Activated gamma-delta T cell treated with Interleukin-2 at 50 U/mL for 16 hours (primary cell): Measurements from ENCODE around the gene NPB.
A peak's percentile ranks its signal among the peaks of the same experiment; 100 is the strongest.
"Not testable (repeated sequence)": the region's sequence is repeated elsewhere in the genome, so short reads cannot be mapped to it uniquely, and the experiment has no call there.

Source experiments
- DNase-seq: peaks from one replicate; pipeline ENCODE4 v3.0.0-alpha.2; 2020

NPB gene

GRCh38 chr17:81913394-81914102 is 11.5 kb downstream of the NPB start:
- DNase-seq: no peak

DNA sequence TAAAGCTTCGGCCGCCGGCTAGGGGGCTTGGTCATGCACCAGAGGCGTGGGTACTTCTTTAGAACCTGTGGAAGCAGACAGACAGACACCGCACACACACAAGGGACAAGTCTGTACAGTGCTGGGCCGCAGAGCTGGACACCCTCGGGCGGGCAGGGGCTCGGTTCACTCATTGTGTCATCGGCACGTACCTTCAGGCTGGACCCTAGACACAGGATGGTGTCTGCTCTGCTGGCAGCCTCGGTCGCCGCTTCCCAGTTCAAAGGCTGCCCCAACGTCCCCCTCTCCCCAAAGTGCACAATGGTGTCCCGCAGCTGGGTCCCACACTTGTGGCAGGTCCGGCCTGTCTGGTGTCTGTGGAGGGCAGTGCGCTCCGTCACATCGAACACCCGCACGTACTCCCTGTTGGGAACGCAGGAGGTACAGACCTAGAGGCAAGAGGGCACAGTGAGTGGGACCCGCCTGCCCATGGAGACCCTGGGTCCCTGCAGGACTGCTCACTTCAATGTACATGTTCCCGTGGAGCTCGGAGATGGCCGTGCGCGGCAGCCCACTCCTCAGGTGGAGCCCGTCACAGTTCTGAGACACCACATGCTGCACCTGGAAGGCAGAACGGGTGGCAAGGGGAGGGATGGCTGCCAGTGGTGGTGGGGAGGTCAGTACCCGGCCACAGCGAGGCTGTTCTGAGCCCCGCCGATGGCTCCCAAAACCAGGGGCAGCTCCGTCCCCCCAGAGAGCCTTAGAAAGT is 12.2 kb downstream of the NPB start:
- no peak for DNase-seq

DNA sequence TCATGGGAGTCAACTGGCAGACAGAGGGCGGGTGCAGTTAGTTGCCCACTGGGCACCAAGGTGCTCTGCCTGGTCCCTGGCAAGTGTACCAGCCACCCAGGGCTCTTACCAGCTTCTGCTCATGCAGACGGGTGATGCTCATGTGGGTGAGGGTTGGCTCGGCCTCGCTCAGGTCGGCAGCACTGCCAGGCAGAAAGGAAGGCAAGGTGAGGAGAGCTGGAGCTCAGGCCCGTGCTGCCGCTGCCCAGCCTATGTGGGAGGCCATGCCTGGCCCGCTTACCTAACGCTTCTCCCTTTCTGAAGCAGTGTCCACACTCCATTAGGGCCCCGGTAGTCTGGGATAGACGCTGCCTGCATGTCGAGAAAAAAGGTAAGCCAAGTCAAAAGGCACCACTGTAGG is 13.3 kb downstream of the NPB start:
- DNase-seq: no peak

GRCh38 chr17:81916234-81917001 is 14.4 kb downstream of the NPB start:
- DNase-seq: no peak

DNA sequence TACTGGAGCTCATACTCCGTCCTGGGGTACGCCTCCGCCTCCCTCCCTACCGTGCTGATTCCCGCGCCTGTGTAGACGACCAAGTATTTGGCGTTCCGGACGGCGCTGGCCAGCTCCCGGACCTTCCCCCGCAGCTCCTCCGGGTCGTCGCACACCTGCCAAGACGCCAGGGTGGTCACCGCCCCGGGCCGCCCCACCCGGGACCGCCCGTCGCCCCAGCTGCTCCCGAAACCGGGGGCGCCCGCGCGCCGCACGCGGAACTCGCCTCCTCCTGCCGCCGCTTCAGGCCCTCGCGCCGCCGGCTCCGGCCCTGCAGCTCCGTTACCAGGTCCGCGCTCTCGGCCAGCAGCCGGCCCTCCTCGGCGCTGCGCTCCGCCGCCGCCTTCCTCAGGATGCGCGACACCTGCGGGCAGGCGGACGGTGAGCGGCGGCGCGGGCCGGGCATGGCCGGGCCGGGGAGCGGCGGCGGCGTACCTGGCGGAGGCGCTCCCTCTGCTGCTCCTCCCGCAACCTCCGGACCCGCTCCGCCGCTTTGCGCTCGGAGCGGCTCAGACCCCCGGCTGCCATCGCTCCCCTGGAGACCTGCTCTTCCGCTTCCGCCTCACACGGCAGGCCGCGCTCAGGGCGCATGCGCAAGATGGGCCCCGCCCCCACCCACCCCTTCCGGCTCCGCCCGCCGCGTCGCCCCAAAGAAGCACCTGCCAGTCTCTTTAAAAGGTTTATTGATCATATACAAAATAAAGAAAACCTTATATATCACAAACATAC is 15.7 kb downstream of the NPB start, which contains the start of gene SIRT7:
TSS of gene SIRT7 (minus strand) at position 612 of the 768 bp plus-strand sequence. CDS start at position 567, 45 bp downstream.
- DNase-seq: peak; percentile 79

DNA sequence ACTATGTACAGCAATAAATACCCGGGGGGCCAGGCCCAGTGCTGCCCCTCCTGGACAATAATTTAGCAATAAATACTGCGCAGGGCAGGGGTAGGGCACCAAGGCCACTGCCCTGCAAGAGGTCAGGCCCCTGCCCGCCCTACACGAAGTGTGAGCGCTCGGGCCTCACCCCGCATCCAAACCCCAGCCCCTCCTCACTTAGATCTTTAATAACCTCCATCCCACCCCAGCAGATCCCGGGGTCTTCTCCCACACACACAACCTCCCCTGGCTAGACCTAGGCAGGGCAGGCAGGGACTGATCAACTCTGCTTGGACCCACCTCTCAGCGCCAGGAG is 16.3 kb downstream of the NPB start:
- not testable (repeated sequence) for DNase-seq

DNA sequence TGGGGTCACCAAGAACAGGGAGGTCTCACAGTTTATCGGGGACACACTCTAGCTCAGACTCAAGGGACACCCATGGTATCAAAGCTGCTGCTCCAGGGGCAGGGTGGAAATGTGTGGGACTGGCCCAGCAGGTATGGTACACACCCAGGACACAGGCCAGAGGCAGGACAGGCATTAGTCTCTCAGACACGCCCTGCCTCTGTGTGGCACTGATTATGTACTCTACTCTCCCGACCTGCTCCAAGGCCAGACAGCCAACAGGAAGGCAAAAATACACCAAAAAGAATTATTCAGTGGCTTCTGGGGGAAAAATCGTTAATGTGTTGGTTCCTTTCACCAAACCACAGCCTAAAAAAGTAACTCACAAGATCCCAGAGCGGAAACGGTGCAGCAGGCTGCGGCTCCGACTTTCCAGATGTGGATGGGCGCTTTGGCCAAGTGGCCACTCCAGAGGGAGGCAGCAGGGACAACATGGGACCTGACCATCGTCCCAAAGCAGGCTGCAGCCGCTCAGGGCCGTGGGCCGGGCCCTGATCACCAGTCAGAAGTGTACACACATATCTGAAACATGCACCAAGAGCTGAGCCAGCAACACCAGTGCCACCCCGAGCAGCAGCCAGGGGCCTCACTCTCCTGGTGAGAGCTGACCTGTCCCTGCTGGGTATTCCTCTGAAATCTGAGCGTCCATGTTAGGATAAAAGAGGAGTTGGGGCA is 17.0 kb downstream of the NPB start:
- no peak for DNase-seq

DNA sequence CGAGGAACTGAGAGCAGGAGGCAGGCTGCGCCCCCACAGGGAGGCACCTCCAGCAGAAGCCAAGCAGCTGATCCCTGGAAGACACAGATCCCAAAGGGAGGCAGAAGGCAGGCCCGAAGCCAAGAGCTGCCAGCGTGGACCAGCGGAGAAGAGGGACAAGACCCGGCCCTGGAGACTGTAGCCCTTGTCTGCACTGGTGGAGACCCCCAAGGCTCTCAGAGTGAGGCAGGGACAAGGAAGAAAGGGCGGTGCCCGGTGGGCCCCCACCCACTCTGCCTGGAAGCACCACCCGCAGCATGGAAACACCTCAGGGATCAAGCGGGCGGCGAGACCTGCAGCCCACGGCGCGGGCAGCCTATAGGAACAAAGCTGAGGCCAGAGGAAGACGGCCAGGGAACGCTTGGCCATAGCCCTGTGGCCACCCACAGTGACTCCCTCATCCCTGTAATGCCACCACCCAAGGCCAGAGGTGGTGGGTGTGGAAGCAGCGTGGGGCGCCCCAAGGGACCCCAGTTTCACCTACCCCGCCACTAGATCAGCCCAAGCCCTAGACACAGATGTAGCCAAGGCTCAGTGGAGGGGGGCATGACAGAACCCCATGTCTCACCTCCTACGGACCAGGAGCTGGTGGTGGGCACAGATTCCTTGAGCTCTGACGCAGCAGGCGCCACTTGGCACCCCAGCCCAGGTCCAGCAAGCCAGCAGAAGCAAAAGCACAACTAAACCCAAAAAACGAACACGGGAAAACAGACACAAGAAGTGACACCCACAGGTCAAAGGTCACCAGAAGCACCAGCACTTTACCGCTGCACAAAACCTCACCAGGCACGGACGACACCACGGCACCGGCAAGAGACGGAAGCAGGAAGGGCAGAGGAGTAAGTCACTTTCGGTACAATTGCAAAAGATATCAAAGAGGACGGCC is 18.8 kb downstream of the NPB start:
- no peak for DNase-seq

DNA sequence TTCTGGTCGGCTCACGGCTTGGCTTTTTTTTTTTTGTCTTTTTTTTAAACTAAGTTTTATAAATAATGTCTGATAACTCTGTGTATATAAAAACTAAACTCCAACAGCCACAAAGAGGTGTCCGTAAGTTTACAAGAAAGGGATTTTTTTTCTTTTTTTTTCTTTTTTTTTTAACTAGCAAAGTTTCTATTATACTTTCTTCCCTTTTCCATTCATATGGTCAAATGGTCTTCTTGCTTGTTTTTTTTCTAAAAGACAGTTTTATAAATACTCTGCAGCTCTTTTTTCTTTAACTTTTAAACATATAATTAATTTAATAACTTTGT is 19.5 kb downstream of the NPB start:
- no peak for DNase-seq

GRCh38 chr17:81921996-81922565 is 20.0 kb downstream of the NPB start:
- DNase-seq: no peak

- no peak for DNase-seq
These were observed 20.7 kb downstream of the NPB start for GRCh38 chr17:81922566-81923301.

GRCh38 chr17:81923302-81924260 is 21.5 kb downstream of the NPB start:
- no peak for DNase-seq

DNA sequence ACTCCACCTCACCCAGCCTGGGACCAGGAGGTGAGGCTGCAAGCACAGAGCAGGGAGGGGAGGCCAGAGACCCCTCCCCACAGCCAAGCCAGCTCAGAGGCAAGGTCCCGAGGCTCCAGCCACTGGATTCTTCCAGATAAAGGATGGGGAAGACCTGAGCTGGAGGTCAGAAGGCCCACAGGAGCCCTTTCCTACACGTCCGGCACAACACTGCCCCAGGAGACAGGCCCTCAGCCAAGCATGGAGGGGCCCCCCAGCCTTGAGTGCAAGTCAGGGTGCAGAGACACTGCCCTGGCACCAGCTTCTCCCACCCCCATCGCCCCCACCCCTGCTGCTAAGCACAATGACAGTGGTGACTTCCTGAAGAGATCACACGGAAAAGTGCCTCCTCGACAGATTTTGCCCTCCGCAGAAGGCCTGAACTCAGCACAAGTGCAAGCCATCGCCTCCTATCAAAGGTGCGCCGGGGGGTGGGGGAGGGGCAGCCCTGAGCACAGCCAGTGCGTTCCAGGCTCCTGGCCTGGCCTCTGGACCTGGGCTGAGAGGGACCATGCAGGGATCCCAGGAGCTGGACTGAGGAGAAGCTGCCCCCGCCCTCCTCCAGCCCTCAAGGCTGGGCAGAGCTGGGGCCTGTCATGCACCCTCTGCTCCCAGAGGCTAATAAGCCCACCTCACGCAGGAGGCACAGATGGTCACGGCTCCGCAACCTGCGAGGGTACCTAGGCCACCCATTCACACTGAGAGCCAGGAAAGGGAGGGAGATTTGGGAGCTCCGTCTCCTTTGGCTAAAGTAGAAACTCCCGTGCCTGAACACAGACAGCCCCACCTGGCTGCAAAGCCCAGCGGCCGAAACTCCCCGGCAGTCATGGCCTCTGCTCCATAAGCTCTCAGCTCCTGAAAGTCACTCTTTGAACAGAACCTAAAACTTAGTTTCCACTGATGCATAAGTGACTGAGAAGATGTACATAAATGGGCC is 22.8 kb downstream of the NPB start:
- DNase-seq: no peak

DNA sequence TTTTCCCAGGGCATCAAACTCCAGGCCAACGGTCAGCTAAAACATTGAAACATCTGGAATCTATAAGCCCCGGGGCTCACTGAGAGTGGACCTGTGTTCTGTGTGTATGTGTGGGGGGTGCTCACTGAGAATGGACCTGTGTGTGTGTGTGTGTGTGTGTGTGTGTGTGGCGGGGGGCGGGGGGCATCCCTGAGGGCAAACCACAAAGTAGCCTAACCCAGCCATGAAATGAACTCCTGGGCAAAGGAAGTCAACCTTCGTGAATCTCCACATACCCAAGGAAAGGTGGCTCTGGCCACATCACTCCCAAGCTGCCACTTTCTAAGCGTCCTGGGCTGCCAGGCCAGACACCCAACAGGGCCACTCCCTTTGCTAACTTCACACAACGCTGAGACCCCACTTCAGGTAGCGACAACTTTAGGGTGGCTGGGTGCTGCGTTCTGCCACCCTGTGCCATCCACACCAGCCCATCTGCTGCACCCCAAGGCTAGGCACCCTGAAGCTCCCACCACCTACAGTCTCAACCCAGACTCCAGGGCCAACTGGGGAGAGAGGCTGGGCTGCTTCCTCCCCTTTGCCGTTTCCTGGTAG is 23.9 kb downstream of the NPB start:
- no peak for DNase-seq

- DNase-seq: peak; percentile 45
These were observed 24.6 kb downstream of the NPB start for GRCh38 chr17:81926451-81927151.

GRCh38 chr17:81927152-81927652 is 25.2 kb downstream of the NPB start:
- DNase-seq: no peak
